Progenitor cell of endocrine pancreas (in vitro differentiated cells): ENCODE results near the gene SPTBN1. TPM values are rescaled to one million over a fixed set of nuclear protein-coding genes. Genes with fewer than 3 reads are reported as not detected.
A peak's percentile ranks its signal among the peaks of the same experiment; 100 is the strongest.

Source experiments
- DNase-seq: peaks from one replicate; pipeline ENCODE4 v3.0.0; 2021; ENCODE audit warnings: low spot score; ENCODE audit not compliant: unreplicated experiment
- H3K27ac Mint-ChIP-seq: 2 replicates; pipeline ENCODE4 v1.8.0; 2021; ENCODE audit warnings: mild to moderate bottlenecking, moderate library complexity, mixed read lengths
- H3K27me3 Mint-ChIP-seq: 2 replicates; pipeline ENCODE4 v1.8.0; 2021; ENCODE audit warnings: mixed read lengths
- H3K36me3 Mint-ChIP-seq: 2 replicates; pipeline ENCODE4 v1.8.0; 2022; ENCODE audit warnings: mixed read lengths; ENCODE audit not compliant: insufficient read depth
- H3K4me1 Mint-ChIP-seq: 2 replicates; pipeline ENCODE4 v1.8.0; 2021; ENCODE audit warnings: low read depth, mixed read lengths
- H3K4me3 Mint-ChIP-seq: 2 replicates; pipeline ENCODE4 v1.8.0; 2021; ENCODE audit warnings: low read depth, mild to moderate bottlenecking, moderate library complexity, mixed read lengths
- H3K9me3 Mint-ChIP-seq: 2 replicates; pipeline ENCODE4 v1.8.0; 2021; ENCODE audit warnings: low read depth, mixed read lengths
- total RNA-seq: library from RNA; stranded (reverse); gene quantifications from 2 replicates; pipeline ENCODE4 v1.2.1, GENCODE V29; 2021
- TF ChIP-seq, protein P1 (sequence below): fragments of 200-600 bp; sonication (generic); IDR thresholded peaks from one replicate; pipeline ENCODE4 v1.5.0; 2021; ENCODE audit warnings: antibody characterized with exemption, mild to moderate bottlenecking; ENCODE audit not compliant: unreplicated experiment

Gene SPTBN1
- total RNA-seq, 1 donor from 2014 or later, result 287 TPM

DNA sequence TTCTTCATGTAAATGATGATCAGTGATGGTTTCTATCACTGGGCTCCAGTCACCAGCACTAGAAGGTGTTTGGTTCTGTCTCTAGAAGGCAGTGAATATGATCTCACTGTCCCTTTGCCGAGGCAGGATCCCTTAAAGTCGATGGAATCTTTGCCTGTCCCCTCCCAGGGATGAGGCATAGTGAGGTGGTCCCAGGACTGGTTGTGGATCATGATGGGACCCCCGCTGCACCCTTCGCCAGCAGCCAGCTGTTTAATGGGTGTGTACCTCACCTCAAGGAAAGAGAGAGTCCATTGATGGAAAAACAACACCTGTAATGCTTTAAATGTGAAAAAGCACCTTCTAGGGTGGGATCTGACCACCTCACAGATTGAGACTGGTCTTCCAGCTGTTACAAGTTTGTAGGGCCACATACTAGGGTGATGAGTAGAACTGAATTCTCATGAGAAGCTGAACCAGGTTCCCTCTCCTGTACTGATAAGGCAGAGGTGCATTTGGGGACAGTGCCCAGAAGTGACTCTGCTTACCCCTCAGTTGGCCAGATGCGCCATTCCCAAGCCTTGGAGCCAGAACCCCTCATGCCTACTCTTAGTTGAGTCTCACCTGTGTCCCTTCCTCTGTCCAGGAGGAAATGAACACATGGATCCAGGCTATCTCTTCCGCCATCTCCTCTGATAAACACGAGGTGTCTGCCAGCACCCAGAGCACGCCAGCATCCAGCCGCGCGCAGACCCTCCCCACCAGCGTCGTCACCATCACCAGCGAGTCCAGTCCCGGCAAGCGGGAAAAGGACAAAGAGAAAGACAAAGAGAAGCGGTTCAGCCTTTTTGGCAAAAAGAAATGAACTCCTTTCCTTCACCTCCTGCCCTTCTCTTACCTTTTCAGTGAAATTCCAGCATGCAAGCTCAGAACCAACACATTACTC lies 211.9 kb downstream of the SPTBN1 start:
- DNase-seq, result no peak
- Mint-ChIP-seq H3K4me1 (peaks cover 6% of the 10 kb centered on the region), H3K27me3 (no peaks in the 10 kb centered on the region), H3K36me3 (peaks cover 48% of the 10 kb centered on the region), H3K9me3 (no peaks in the 10 kb centered on the region), H3K4me3 (no peak overlapping the region), H3K27ac (no peak overlapping the region)
- TF ChIP-seq, protein P1, sequence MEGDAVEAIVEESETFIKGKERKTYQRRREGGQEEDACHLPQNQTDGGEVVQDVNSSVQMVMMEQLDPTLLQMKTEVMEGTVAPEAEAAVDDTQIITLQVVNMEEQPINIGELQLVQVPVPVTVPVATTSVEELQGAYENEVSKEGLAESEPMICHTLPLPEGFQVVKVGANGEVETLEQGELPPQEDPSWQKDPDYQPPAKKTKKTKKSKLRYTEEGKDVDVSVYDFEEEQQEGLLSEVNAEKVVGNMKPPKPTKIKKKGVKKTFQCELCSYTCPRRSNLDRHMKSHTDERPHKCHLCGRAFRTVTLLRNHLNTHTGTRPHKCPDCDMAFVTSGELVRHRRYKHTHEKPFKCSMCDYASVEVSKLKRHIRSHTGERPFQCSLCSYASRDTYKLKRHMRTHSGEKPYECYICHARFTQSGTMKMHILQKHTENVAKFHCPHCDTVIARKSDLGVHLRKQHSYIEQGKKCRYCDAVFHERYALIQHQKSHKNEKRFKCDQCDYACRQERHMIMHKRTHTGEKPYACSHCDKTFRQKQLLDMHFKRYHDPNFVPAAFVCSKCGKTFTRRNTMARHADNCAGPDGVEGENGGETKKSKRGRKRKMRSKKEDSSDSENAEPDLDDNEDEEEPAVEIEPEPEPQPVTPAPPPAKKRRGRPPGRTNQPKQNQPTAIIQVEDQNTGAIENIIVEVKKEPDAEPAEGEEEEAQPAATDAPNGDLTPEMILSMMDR, result no peak

DNA sequence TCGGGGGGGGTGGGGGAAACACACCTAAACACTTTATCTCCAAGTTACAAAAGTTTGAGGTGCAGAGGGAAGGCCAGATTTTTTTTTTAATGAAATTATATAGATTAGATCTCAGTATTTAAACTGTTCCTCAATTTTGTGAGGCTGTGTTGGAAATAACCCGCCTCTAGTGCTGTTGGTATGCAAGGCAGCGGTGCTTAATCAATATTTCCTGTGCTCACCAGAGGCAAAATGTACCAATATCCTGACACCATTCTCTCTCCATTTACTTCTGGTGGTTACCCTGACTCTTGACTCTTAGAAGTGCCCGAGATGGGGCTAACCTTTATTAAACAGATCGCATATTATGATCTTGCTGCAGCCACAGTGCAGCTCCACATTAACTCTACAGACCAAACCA lies 212.6 kb downstream of the SPTBN1 start:
- Mint-ChIP-seq H3K4me3 (no peak overlapping the region), H3K27me3 (no peaks in the 10 kb centered on the region), H3K9me3 (no peaks in the 10 kb centered on the region), H3K36me3 (peaks cover 46% of the 10 kb centered on the region), H3K4me1 (peaks cover 9% of the 10 kb centered on the region), H3K27ac (no peak overlapping the region)
- DNase-seq, result no peak
- TF ChIP-seq, protein P1, result no peak

DNA sequence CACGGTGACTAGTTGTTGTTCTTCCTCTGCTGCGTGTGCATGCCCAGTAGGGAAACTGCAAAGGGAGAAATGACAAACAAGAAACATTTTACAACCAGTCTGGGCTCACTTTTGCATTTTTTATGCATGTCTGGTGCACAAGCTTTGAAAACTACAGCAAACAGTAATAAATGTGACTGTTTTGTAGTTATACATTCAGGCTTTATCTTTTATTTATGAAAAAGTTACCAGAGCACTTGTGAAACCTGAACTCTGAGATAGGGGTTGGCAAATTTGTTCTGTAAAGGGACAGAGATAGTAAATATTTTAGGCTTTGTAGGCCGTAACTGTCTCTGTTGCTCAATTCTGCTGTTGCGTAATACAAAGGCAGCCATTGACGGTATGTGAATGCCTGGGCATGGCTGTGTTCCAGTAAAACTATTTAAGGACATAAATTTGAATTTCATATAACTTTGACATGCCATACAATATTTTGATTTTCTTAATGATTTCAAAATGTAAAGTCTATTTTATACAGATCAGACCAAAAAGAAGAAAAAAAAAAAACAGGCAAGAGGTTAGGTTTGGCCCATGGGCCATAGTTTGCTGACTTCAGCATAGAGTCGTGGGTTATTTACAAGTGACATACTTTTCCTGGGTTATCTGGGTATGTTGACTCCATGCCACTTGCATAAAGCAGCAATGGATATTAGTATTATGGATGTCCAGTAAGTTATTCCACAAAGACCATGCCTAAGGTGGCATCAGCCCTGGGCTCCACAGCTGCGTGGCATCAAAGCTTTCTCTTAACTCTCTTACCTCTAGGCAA lies 213.8 kb downstream of the SPTBN1 start:
- no peaks in the 10 kb centered on the region for H3K9me3 Mint-ChIP-seq
- DNase-seq, result no peak
- peaks cover 9% of the 10 kb centered on the region for H3K4me1 Mint-ChIP-seq
- peaks cover 44% of the 10 kb centered on the region for H3K36me3 Mint-ChIP-seq
- peak overlapping the region; percentile 26 for H3K27ac Mint-ChIP-seq
- TF ChIP-seq, protein P1, result no peak
- H3K27me3 Mint-ChIP-seq, result no peaks in the 10 kb centered on the region
- no peak overlapping the region for H3K4me3 Mint-ChIP-seq

DNA sequence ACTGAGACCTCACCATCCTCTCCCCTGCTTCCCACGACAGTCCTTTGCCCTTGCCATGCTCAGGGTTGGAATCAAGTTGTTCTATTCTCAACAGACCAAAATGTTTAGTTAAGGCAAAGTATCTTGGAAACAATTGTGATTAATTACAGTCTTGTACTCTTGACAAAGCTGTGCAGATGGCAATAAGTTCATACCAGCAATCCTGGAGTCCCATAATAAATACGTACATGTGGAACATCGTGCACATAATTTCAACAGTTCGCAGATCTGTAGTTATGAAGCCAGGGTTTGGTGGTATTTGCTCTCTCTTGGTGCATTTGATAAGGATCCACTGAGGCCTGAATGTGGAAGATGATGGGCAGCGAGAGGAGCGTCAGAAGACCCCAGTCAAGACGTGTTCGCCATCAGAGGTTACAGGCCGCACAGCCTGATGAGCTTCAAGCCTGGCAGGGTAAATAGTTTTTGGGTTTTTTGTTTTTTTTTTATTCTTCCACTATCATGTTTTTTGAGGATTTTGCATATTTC lies 214.4 kb downstream of the SPTBN1 start:
- Mint-ChIP-seq H3K4me3 (no peak overlapping the region), H3K4me1 (peaks cover 9% of the 10 kb centered on the region), H3K9me3 (no peaks in the 10 kb centered on the region), H3K36me3 (peaks cover 41% of the 10 kb centered on the region), H3K27me3 (no peaks in the 10 kb centered on the region), H3K27ac (peak overlapping the region; percentile 26)
- DNase-seq, result no peak
- TF ChIP-seq, protein P1, result no peak

DNA sequence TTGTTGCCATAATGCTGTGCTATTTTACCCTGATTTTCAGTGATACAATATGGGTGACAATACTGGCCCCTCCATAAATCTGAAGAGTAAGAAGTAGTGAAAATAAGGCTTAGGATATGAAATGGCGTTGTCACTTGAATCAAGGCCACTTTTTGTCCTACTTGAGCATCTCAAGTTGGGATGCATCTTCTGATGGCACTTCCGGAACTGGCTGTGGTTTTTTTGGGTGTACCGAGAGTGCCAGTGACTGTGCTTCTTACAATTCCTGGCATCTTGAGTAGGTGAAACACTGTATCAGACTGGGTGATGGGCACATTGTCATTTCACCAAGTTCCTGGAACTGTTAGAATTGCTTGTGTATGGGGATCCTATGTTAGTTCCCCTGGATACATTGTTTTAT lies 214.9 kb downstream of the SPTBN1 start:
- Mint-ChIP-seq H3K36me3 (peaks cover 40% of the 10 kb centered on the region), H3K4me1 (peaks cover 9% of the 10 kb centered on the region), H3K27me3 (no peaks in the 10 kb centered on the region), H3K4me3 (no peak overlapping the region), H3K9me3 (no peaks in the 10 kb centered on the region), H3K27ac (no peak overlapping the region)
- TF ChIP-seq, protein P1, result no peak
- no peak for DNase-seq
